GM18498 (cell line): ENCODE measurements around the gene TRRAP.

ENCODE experiments used
- ATAC-seq: cut with Tn5 transposase; IDR thresholded peaks from one replicate; pipeline ENCODE4 v1.9.1; 2021; ENCODE audit warnings: mild to moderate bottlenecking, moderate library complexity; ENCODE audit not compliant: unreplicated experiment

The TRRAP gene

DNA sequence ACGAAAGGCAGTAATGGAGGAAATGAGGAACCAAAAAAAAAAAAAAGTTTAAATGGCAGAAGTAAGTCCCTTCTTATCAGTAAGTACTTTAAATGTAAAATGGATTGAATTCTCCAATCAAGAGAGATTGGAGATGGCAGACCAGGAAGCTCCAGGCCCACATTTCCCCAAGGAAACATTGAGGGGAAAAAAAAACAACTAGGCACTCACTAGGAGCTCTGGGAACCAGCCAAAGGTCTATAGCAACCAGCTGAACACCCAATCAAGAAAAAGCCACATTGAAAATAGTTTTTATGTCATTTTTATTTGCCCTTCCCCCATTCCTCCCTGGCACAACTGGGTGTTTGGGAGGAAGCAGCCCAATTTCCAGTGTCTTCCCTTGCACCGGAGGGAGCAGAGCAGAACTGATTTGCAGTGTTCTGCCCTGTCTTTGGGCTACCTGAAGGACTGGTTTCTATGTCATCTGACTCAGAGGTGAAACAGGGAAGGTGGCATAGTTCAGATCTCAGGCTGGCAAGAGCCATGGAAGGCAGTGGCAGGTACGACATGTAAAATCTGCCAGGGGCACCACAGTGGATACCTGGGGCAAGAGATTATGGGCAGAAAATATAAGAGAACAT, 143.7 kb downstream of the TRRAP start:
- no peak for ATAC-seq

GRCh38 chr7:99024066-99024465, 145.7 kb downstream of the TRRAP start:
- ATAC-seq: no peak

DNA sequence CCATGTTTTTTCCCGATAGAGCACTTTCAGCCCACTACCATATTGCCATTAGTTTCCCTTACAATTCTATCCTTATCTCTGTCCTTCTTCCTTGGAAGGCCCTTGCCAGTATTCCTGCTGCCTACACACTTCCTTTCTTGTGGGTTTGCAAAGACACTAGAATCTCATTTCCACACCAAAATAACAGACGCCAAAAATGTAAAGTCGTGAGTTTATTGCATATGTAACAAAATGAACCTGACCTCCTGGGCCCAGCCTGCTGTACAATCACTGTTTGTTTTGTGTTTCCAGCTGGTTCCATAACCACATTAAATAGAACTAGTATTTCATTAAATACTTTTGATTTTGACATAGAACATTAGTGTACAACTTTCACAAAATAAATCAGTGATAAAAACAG, 148.9 kb downstream of the TRRAP start:
- no peak for ATAC-seq

GRCh38 chr7:99027841-99028240, 149.5 kb downstream of the TRRAP start:
- ATAC-seq: no peak

GRCh38 chr7:99028261-99028973, 150.1 kb downstream of the TRRAP start:
- no peak for ATAC-seq

GRCh38 chr7:99029466-99030435, 151.4 kb downstream of the TRRAP start:
- ATAC-seq: no peak

GRCh38 chr7:99030457-99030856, 152.1 kb downstream of the TRRAP start:
- no peak for ATAC-seq

- ATAC-seq: no peak
These were observed 152.6 kb downstream of the TRRAP start for GRCh38 chr7:99030951-99031350.

GRCh38 chr7:99031496-99031895, 153.2 kb downstream of the TRRAP start:
- no peak for ATAC-seq

GRCh38 chr7:99032928-99033327, 154.6 kb downstream of the TRRAP start:
- ATAC-seq: no peak

DNA sequence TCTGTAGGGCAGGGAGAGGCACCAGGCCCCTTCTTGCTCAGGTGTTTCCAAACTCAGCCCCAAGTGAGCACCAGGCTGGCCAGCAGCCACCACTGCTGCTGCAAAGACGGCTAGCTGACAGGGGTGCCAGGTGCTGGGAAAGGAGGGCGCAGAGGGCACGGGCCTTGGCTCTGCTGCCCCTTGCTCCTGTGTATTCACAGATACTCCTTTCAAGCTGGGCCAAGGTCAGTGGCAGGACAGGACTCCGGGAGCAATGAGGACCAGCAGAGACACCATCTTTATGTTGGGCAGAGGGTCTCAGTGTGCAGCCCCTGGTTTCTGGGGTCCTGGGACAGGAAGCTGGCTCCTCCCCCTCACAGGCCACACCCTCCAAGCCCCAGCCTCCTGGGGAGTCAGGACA, 155.4 kb downstream of the TRRAP start:
- no peak for ATAC-seq

GRCh38 chr7:99034932-99035722, 156.8 kb downstream of the TRRAP start:
- no peak for ATAC-seq

DNA sequence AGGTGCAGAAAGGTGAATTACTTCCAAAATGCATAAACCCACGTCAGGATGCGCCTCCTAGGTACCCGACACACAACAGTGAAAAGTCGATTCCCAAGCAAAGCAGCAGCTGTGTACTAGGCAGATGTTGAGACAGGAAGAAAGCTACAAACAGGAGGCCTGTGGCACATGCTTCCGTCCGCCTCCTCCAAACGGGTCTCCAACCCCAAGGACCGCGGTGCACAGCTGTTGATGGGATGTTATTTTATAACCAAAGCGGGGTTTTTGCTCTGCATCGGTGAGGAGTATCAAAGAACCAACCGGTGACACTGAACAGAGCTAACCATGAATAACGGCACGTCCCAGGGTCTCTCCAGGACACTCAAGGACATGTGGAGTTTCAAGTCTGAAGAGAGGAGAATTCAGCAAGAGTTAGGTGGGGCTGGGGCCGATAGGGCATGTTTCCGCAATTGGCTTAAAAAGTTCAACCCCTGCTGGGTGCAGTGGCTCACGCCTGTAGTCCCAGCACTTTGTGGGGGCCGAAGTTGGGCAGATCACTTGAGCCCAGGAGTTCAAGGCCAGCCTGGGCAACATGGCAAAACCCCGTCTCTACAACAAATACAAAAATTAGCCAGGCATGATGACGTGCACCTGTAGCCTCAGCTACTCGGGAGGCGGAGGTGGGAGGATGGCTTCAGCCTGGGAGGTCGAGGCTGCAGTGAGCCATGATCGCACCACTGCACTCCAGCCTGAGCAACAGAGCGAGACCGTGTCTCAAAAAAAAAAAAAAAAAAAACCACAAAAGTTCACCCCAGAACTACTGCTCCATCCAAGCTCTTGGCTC, 157.6 kb downstream of the TRRAP start:
- ATAC-seq: no peak

GRCh38 chr7:99036546-99037111, 158.3 kb downstream of the TRRAP start:
- ATAC-seq: no peak

DNA sequence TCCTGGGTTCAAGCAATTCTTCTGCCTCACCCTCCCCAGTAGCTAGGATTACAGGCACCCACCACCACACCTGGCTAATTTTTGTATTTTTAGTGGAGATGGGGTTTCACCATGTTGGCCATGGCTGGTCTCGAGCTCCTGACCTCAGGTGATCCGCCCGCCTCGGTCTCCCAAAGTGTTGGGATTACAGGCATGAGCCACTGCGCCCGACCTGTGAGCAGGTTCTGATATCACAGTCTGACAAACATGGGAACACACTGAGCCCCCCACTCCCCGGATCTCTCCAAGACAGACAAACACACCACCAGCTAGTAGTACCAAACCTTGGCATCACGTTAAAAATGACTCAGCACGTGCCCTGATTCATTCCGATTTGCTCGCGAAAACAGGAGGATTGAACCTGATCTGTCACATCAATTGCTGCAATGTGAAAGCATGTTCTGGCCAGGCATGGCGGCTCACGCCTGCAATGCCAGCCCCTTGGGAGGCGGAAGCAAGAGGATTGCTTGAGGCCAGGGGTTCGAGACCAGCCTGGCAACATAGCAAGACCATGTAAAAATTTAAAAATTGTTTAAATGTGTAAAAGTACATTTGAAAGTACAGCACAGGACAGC, 159.1 kb downstream of the TRRAP start:
- ATAC-seq: no peak

DNA sequence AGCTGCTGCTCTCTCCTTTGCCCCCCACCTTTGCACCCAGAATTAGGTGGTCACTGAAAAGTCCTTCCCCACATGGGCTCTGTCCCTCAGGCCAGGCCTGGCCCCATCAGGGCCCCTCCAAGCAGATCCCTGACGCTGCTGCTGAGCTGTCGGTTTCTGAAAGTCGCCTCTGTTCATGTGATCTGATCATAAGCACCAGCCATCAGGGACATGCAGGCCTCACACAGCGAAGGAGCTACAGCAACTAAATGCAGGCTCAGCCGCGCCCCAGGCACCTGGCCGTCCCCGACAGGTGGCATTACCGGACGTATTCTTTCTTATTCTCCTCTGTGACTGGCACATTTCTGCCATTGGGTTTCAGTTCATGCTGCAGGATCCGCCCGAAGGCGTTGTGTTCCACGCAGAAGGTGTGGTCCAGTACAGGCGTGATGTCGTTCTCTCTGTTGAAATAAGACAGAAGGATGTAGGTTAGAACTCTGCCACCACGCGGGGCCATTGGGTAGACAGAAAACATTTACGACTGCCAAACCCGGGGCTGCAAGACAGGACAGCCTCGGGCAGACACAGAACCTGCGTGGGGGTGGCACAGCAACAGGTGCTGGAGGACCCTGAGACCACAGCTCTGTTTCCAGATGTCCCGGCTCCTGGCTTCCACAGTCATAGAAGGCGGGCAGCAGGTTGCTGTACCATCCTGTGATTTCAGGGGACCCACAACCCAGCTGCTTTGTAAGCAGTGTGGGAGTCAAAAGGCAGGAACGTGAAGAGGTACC, 159.9 kb downstream of the TRRAP start:
- no peak for ATAC-seq

DNA sequence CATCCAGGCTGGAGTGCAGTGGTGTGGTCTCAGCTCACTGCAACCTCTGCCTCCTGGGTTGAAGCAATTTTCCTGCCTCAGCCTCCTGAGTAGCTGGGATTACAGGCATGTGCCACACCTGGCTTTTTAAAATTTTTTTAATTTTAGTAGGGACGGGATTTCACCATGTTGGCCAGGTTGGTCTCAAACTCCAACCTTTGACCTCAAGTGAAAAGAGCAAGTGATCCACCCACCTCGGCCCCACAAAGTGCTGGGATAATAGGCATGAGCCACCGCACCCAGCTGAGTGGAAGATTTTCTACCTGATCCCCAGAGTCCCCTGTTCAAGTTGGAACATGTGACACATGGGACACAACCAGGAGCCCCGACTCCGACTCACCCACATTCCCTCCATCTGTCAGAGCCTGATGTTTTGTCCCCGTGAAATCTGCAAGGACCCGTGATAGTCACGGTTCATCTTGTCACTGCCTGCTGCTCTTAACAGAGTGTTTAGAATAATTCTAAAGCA, 161.1 kb downstream of the TRRAP start:
- ATAC-seq: no peak
